OCI-M2 (cell line): ENCODE measurements around the gene FAIM.
"Not testable (repeated sequence)": the region's sequence is repeated elsewhere in the genome, so short reads cannot be mapped to it uniquely, and the experiment has no call there.

Experiments
- DNase-seq: peaks from one replicate; lab custom pipeline; 2025; ENCODE audit not compliant: unreplicated experiment; lab: John Stamatoyannopoulos, UW

The FAIM gene

GRCh38 chr3:138600100-138600745 lies 8.3 kb upstream of the FAIM start:
- DNase-seq: no peak

- not testable (repeated sequence) for DNase-seq
These were observed 6.9 kb upstream of the FAIM start for GRCh38 chr3:138601661-138602060.

- DNase-seq: not testable (repeated sequence)
These were observed 4.4 kb upstream of the FAIM start for GRCh38 chr3:138604106-138604595.

GRCh38 chr3:138609898-138610266 lies 1.3 kb downstream of the FAIM start:
- DNase-seq: no peak

DNA sequence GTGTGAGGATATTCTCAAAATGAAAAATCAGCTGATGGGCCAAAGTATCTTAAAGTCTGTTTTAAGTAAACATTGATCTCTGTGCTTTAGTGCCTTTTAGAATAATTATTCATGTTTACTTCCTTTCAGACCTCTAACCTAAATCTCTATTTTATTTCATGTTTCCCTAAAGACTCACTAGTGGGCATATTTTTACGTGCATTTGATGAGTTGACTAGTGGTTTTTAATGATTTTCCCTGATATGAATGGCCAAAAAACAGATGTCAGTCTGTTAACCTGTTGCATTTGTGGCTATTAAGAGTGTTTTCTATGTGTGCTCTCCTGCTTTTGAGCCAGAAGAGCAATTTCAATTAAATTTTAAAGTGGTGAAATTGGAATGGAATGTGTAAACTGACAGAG lies 6.9 kb downstream of the FAIM start:
- no peak for DNase-seq

DNA sequence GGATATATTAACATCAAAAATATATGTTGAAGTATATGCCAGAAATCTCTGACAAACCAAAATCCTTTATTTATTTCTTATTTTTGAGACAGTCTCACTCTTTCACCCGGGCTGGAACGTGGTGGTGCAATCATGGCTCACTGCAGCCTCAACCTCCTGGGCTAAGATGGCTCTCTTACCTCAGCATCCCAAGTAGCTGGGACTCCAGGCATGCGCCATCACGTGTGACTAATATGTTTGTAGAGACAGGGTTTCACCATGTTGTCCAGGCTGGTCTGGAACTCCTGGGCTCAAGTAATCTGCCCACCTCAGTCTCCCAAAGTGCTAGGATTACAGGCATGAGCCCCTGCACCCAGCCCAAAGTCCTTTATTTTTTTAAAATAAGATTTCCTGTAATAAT lies 11.9 kb downstream of the FAIM start:
- no peak for DNase-seq

DNA sequence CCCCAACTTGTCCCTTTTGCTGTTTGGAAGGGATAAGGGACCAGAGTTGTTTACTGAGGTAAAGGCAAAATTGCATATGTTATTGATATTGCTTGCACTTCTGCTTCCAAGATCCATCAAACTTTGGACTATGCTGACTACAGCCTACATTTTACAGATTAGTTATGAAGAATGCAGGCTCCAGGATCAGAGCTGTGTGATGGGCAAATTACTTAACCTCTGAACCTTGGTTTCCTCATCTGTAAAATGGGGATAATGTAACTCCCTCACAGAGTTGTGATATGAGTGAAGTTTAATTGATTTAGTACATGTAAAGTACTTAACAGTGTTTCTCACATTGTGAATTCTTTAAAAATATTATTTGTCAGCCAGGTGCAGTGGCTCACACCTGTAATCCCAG lies 15.9 kb downstream of the FAIM start:
- no peak for DNase-seq

DNA sequence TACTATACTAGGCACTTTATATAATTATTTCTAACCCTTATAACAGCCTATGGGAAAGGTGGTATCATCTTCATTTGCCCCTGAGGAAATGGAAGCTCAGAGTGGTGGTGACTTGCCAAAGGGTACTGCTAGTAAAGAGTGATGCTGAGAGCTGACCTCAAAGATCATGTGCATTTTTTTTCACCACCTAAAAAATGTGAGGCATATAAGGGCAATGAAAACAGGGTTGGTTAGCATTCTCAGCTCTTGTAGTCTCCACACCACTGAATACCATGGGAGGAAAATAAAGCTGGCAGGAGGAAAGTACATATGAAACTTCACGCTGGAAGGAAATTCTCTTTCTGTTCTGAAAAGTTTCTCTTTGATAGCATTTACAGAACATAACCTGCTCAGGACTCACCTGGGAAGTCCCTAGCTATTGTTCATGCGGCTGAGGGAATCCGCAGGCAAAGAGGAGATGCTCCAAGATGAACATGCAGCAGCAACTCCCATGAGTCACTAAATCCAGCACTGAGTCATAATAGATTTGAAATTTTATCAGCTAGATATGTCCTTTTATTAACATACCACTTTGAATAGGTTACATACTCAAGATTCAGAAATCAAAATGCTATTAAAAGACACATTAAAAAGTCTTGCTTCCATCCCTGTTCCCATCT lies 17.3 kb downstream of the FAIM start:
- DNase-seq: no peak

- no peak for DNase-seq
These were observed 21.0 kb downstream of the FAIM start for GRCh38 chr3:138629526-138629925.

DNA sequence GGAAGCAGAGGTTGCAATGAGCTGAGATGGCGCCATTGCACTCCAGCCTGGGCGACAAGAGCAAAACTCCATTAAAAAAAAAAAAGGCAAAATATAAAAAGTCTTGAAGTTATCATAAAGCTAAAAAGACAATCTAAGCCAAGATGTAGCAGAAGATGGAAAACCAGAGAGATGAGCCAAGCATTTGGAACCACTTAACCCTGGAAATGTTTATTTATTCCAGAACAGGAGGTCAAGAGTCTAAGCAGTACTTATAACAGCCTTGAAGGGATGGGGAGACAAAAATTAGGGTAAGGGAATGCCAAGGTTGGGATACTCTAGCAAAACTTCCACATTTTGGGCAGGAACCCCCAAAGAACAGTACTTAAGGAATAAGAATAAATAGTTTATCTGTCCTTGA lies 30.1 kb downstream of the FAIM start:
- no peak for DNase-seq

- no peak for DNase-seq
These were observed 32.0 kb downstream of the FAIM start for GRCh38 chr3:138640537-138640936.

- DNase-seq: no peak
These were observed 33.8 kb downstream of the FAIM start for GRCh38 chr3:138642226-138642926.

DNA sequence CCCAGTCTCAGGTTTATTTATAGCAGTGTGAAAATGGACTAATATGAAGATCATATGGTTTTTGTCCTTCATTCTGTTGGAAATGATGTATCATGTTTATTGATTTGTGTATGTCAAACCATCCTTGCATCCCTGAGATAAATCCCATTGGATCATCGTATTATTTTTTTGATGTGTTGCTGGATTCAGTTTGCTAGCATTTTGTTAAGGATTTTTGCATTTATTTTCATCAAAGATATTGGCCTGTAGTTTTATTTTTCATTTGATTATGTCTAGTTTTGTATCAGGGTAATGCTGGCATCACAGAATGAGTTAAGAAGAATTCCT lies 34.3 kb downstream of the FAIM start:
- DNase-seq: no peak

DNA sequence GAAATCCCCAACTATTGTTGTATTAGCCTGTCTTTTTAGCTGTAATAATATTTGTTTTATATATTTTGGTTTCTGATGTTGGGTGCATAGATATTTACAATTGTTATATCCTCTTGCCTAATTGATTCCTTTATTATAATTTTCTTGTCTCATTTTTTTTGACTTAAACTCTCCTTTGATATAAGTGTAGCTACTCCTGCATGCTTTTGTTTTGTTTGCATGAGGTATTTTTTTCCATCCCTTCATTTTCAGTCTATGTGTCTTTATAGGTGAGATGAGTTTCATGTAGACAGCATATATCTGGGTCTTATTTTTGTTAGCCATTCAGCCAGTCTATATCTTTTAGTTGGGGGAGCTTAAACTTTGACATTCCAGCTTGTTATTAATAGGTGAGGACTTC lies 37.4 kb downstream of the FAIM start:
- no peak for DNase-seq

GRCh38 chr3:138646513-138646912 lies 37.9 kb downstream of the FAIM start:
- no peak for DNase-seq

DNA sequence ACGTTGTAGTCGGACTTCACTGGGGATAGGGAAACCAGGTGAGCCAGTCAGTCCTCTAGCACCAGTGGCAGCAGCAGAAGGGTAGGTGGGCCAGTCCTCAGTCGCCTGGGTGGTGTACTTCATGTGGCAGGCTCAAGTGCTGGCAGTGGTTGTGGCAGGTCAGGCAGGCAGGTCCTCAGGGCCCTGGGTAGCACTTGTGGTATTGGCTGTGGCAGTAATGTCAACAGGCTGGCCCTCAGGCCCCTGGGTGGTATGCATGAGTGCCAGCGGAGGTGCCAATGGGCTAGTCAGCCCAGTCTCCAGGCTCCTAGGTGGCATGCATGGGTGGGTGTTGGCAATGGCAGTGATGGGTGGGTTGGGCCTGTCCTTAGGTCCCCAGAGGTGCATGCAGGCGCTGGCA lies 40.6 kb downstream of the FAIM start:
- DNase-seq: no peak

DNA sequence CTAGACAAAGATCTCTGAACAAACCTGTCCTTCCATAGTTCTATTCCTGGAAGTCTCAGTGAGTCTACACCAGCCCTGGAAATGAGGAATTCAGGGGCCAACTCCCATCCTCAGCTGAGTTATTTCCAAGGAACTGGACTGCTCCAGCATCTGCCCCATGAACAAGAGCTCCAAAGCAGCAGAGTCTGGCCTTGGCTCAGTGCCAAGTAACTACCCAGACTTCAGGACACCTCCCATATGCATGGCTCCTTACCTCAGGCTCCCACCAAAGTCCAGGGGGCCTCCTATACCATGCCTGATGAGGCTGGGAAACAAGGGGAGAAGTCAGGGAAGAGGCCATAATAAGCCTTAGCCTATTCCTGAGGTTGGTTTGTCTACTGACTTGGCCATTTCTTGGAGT lies 45.0 kb downstream of the FAIM start:
- no peak for DNase-seq

DNA sequence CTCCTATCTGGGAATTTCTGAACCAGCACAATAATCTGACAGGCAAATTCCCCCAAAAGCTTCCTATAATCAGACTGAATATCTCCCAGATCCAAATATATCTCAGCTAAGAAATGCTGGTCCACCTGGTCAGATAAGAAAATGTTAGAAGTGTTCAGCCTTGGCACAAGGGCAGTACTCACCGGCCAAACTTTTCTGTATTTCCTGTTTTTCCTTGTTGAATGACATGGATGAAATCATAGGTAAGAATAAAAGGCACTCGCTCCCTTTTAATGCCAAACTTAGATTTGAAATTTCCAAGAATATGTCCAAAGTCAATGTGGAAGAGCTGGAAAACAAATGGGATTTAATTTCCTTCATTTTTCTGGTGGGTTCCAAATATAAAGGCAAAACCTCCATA lies 48.9 kb downstream of the FAIM start:
- no peak for DNase-seq

GRCh38 chr3:138668107-138668506 lies 59.5 kb downstream of the FAIM start:
- no peak for DNase-seq

- no peak for DNase-seq
These were observed 61.8 kb downstream of the FAIM start for GRCh38 chr3:138670407-138670806.

- no peak for DNase-seq
These were observed 65.3 kb downstream of the FAIM start for GRCh38 chr3:138673641-138674530.
